WTC11 (cell line): ENCODE measurements around the gene ARHGAP10.

Experiments
- CTCF ChIP-seq: fragments of 200-600 bp; IDR thresholded peaks from 2 replicates; pipeline ENCODE4 v1.8.0; 2022; ENCODE audit warnings: antibody characterized with exemption
- E2F4 ChIP-seq: sonication (generic); formaldehyde crosslinking; IDR thresholded peaks from 2 replicates; pipeline ENCODE4 v1.8.1; 2022; ENCODE audit warnings: low read depth, mild to moderate bottlenecking, moderate library complexity, missing genetic modification reagents, borderline replicate concordance
- ESRRA ChIP-seq: sonication (generic); formaldehyde crosslinking; IDR thresholded peaks from 2 replicates; pipeline ENCODE4 v1.8.1; 2022; ENCODE audit warnings: mild to moderate bottlenecking, missing genetic modification reagents, borderline replicate concordance
- ETV6 ChIP-seq: sonication (generic); formaldehyde crosslinking; IDR thresholded peaks from 2 replicates; pipeline ENCODE4 v1.8.1; 2022; ENCODE audit warnings: mild to moderate bottlenecking, missing genetic modification reagents
- FOXK1 ChIP-seq: sonication (generic); formaldehyde crosslinking; IDR thresholded peaks from 2 replicates; pipeline ENCODE4 v1.8.0; 2022; ENCODE audit warnings: mild to moderate bottlenecking, moderate library complexity, missing genetic modification reagents
- SOX15 ChIP-seq: fragments of 250-450 bp; sonication (Bioruptor Pico); IDR thresholded peaks from 2 replicates; pipeline ENCODE4 v1.9.0; 2021; ENCODE audit warnings: mild to moderate bottlenecking
- ZNF263 ChIP-seq: sonication (generic); formaldehyde crosslinking; IDR thresholded peaks from 2 replicates; pipeline ENCODE4 v1.8.1; 2022; ENCODE audit warnings: low read depth, mild to moderate bottlenecking, moderate library complexity, missing genetic modification reagents
- TF ChIP-seq, protein P1 (sequence below): sonication (generic); formaldehyde crosslinking; IDR thresholded peaks from 2 replicates; pipeline ENCODE4 v1.8.0; 2022; ENCODE audit warnings: mild to moderate bottlenecking, missing genetic modification reagents
- TF ChIP-seq, protein P2 (sequence below): sonication (generic); formaldehyde crosslinking; IDR thresholded peaks from 2 replicates; pipeline ENCODE4 v1.8.1; 2022; ENCODE audit warnings: mild to moderate bottlenecking, moderate library complexity, missing genetic modification reagents

GRCh38 chr4:147788791-147789190 lies 56.9 kb downstream of the ARHGAP10 start:
- no peak for TF ChIP-seq CTCF
- TF ChIP-seq FOXK1 (CRISPR knock-in tag) = no peak
- no peak for TF ChIP-seq SOX15 (CRISPR knock-in tag)
- TF ChIP-seq ZNF263 (CRISPR knock-in tag) = no peak
- TF ChIP-seq, protein P1, sequence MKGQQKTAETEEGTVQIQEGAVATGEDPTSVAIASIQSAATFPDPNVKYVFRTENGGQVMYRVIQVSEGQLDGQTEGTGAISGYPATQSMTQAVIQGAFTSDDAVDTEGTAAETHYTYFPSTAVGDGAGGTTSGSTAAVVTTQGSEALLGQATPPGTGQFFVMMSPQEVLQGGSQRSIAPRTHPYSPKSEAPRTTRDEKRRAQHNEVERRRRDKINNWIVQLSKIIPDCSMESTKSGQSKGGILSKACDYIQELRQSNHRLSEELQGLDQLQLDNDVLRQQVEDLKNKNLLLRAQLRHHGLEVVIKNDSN (CRISPR knock-in tag) = no peak
- no peak for TF ChIP-seq ESRRA (CRISPR knock-in tag)
- TF ChIP-seq ETV6 = no peak
- TF ChIP-seq, protein P2, sequence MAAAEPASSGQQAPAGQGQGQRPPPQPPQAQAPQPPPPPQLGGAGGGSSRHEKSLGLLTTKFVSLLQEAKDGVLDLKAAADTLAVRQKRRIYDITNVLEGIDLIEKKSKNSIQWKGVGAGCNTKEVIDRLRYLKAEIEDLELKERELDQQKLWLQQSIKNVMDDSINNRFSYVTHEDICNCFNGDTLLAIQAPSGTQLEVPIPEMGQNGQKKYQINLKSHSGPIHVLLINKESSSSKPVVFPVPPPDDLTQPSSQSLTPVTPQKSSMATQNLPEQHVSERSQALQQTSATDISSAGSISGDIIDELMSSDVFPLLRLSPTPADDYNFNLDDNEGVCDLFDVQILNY (CRISPR knock-in tag) = no peak
- TF ChIP-seq E2F4 = no peak
